Fibroblast of peridontal ligament (primary cell): ENCODE measurements around the gene BST1.
"Not testable (repeated sequence)": the region's sequence is repeated elsewhere in the genome, so short reads cannot be mapped to it uniquely, and the experiment has no call there.

ENCODE experiments used
- DNase-seq: peaks from one replicate; pipeline ENCODE4 v3.0.0-alpha.2; 2010; ENCODE audit errors: extremely low read depth

BST1 gene

GRCh38 chr4:15746110-15746509 lies 43.2 kb downstream of the BST1 start:
- DNase-seq, result no peak

GRCh38 chr4:15749001-15749400 lies 46.1 kb downstream of the BST1 start:
- no peak for DNase-seq

- no peak for DNase-seq
These were observed 48.3 kb downstream of the BST1 start for GRCh38 chr4:15751153-15751552.

GRCh38 chr4:15753081-15753480 lies 50.2 kb downstream of the BST1 start:
- DNase-seq, result no peak

- no peak for DNase-seq
These were observed 50.9 kb downstream of the BST1 start for GRCh38 chr4:15753786-15754185.

- DNase-seq, result no peak
These were observed 51.5 kb downstream of the BST1 start for GRCh38 chr4:15754323-15754722.

- DNase-seq, result peak; percentile 44
These were observed 52.7 kb downstream of the BST1 start for GRCh38 chr4:15755321-15756155.

GRCh38 chr4:15756361-15756861 lies 53.5 kb downstream of the BST1 start:
- no peak for DNase-seq

- no peak for DNase-seq
These were observed 54.2 kb downstream of the BST1 start for GRCh38 chr4:15757054-15757453.

- no peak for DNase-seq
These were observed 55.4 kb downstream of the BST1 start for GRCh38 chr4:15758294-15758693.

- not testable (repeated sequence) for DNase-seq
These were observed 59.6 kb downstream of the BST1 start for GRCh38 chr4:15762460-15762859.

- no peak for DNase-seq
These were observed 62.5 kb downstream of the BST1 start for GRCh38 chr4:15765391-15765790.

GRCh38 chr4:15765910-15766697 lies 63.2 kb downstream of the BST1 start:
- DNase-seq, result no peak

GRCh38 chr4:15766821-15767220 lies 64.0 kb downstream of the BST1 start:
- no peak for DNase-seq

- DNase-seq, result no peak
These were observed 66.3 kb downstream of the BST1 start for GRCh38 chr4:15769202-15769601.

- DNase-seq, result no peak
These were observed 68.6 kb downstream of the BST1 start for GRCh38 chr4:15771216-15772058.

- peak; percentile 8 for DNase-seq
These were observed 71.2 kb downstream of the BST1 start for GRCh38 chr4:15774020-15774420.

GRCh38 chr4:15776871-15777648 lies 74.2 kb downstream of the BST1 start:
- no peak for DNase-seq

GRCh38 chr4:15777697-15778288 lies 74.9 kb downstream of the BST1 start:
- no peak for DNase-seq
